CD4-positive, alpha-beta T cell treated with Interleukin-21 for 1 hour (primary cell): ENCODE results near the gene SH3BP2.

Experiments
- DNase-seq: peaks from one replicate; pipeline ENCODE4 v3.0.0-alpha.2; 2020

Gene SH3BP2

DNA sequence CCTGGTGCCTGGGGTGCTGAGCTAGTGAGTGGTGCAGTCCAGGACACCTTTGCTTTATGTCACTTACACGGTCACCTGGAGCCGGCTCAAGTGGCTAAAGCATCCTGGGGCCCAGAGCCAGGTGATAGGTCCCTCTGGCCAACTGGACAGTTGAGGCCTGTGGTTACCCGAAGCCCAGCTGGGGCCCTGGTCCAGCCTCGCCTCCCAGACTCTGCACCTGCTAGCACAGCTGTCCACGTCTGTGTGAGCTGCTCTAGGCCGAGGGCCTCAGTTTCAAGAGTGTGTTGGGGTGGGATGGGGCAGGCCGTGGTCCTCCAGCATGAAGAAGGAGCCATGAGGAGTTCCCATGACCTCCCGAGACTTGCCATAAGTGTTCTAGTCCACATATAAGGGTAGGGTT, 43.1 kb downstream of the SH3BP2 start:
- no peak for DNase-seq

- no peak for DNase-seq
Measured at GRCh38 chr4:2836391-2836859, 43.5 kb downstream of the SH3BP2 start.

GRCh38 chr4:2837110-2837903, 44.4 kb downstream of the SH3BP2 start:
- DNase-seq, result no peak

DNA sequence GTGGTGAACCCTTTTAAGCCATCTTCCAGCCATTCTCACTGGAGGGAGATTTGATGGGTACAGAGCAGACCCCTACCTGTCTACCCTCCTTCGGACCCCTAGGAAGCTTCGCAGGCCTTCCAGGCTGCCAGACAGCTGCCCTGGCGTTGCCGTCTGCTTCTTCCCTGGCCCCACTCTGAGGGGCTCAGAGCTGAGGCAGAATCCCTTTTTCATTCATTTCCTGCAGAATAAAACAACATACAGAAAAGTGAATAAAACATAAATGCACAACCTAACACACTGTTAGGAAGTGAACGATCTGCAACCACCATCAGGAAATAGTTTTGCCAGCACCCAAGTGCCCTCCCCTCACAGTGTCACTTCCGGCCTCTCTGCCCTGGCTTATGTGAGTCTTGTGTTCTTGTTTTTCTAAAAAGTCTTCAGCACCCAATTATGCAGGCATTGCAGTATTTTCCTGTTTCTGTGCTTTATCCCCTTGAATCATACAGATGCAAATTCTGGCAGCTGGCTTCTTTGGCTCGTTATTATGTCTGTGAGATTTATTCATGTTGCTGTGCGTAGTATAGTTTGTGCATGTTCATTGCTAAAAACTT, 45.1 kb downstream of the SH3BP2 start:
- peak; percentile 81 for DNase-seq

- DNase-seq, result no peak
Measured at GRCh38 chr4:2839060-2839459, 46.2 kb downstream of the SH3BP2 start.

DNA sequence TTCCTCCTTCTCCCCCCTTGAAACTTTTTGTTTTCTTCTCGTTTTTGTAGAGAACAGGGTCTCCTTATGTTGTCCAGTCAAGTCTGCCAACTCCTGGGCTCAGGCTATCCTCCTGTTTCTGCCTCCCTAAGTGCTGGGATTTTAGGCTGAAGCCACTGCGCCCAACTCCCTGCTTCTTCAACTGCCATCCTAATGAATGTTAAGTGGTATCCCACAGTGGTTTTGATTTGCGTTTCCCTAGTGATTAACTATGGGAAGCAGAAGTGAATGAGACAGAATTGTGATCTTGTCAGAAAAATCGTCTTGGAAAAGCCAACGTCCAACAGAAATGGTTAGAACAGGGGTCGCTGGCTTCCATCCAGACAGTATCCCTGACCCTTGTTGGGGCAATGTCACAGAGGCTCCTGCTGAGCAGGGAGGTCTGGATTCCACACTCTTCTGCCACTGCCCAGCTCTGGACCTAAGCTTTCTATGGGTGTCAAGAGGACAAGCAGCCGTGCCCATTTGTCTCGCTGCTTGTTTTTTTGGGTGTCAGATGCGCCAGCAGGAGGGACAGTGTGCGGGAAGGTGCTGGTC, 49.9 kb downstream of the SH3BP2 start:
- no peak for DNase-seq

GRCh38 chr4:2843263-2843940, 50.5 kb downstream of the SH3BP2 start, which contains the start of gene ADD1:
TSS of gene ADD1 (plus strand) at chr4:2843844. CDS start at chr4:2875916, 32,072 bp downstream.
- peak; percentile 97 for DNase-seq

- no peak for DNase-seq
Measured at GRCh38 chr4:2843941-2844584, 51.2 kb downstream of the SH3BP2 start.

DNA sequence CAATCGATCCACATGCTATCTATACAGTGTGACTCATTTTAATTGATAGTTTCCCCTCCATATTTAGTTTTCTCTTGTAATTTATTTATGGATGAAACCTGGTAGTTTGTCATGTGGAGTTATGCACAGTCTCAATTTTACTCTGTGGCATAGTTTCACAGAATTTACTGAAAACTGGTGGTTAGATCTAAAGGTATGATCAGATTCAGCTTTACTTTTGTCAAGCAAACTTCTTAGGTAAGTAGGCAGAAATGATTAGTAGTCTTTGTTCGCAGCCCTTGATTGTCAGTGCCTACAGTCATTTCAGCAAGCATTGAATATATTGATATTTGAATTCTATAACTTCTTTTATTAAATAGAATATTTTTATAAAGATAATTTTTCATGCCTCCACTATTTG, 53.3 kb downstream of the SH3BP2 start:
- no peak for DNase-seq

DNA sequence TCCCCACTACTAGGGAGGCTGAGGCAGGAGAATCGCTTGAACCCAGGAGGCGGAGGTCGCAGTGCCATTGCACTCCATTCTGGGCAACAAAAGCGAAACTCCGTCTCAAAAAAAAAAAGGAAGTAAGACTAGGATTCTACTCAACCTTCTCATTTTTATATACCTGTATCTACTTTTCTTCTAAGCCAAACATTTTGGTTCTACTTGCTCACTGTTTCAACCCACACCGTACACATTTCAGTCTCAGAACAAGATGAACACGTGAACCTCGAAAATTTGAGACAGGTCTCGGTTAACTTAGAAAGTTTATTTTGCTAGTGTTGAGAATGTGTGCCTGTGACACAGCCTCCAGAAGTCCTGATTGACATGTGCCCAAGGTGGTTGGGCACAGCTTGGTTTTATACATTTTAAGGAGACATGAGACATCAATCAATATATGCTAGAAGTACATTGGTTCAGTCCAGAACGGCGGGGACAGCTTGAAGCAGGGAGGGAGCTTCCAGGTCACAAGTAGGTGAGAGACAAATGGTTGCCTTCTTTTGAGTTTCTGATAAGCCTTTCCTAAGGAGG, 54.5 kb downstream of the SH3BP2 start:
- DNase-seq, result no peak

DNA sequence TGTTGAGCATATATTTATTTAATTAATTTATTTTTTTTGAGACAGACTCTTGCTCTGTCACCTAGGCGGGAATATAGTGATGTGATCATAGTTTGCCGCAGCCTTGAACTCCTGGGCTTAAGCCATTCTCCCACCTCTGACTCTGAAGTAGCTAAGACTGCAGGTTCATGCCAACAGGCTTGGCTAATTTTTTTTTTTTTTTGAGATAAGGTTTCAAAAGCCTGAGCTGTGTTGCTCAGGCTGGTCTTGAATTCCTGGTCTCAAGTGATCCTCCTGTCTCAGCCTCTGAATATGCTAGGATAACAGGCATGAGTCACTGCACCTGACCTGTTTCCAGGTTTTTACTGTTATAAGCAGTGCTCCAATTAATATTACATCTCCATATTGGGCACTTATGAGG, 55.6 kb downstream of the SH3BP2 start:
- no peak for DNase-seq

- no peak for DNase-seq
Measured at GRCh38 chr4:2849267-2850152, 56.6 kb downstream of the SH3BP2 start.

DNA sequence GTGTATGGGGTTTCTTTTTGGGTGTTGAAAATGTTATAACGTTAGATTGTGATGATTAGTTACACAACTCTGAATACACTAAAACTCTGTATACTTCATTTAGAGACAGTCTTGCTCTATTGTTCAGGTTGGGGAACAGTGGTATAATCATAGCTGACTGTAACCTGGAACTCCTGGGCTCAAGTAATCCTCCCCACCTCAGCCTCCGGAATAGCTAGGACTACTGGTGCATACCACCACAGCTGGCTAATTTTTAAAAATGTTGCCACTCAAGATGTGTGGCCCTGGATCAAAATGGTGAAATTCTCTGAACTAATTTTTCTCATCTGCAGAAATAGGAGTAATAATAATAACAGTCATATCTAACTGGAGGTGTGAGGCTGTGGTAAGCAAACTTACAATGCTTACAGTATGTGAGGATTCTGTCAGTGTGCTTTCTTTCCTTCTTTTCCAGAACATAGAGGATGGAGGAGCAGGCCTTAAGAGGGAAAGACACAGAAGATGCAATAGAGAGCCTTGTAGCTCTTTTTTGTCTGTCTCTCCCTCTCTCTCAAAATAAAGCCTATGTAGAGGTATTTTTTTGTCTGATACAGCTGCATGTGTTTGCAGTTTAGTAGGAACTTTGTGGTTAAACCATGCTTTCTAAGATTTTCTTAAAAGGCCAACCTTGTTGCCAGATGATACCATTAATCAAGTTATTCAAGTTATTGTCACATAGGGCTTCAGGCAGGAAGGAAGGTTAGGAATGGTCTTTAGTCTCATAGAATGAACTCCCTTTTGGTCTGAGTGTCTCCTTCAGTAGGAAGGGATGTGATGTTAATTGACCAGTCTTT, 58.3 kb downstream of the SH3BP2 start:
- no peak for DNase-seq

DNA sequence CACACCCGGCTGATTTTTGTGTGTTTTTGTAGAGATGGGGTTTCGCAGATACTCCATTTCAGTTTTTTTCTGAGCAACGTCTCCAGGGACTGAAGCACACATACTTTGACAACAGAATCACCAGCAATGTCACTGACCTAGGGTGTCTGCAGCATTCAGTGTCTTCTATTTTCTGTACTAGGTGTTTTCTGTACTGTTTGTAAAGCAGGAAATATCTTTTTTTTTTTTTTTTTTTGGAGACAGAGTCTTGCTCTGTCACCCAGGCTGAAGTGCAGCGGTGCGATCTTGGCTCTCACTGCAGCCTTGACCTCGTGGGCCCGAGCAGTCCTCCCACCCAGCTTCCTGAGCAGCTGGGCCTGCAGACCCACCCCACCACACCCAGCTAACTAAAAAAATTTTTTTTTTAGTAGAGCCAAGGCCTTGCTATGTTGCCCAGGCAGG, 59.6 kb downstream of the SH3BP2 start:
- no peak for DNase-seq

GRCh38 chr4:2855584-2855983, 62.7 kb downstream of the SH3BP2 start:
- no peak for DNase-seq

DNA sequence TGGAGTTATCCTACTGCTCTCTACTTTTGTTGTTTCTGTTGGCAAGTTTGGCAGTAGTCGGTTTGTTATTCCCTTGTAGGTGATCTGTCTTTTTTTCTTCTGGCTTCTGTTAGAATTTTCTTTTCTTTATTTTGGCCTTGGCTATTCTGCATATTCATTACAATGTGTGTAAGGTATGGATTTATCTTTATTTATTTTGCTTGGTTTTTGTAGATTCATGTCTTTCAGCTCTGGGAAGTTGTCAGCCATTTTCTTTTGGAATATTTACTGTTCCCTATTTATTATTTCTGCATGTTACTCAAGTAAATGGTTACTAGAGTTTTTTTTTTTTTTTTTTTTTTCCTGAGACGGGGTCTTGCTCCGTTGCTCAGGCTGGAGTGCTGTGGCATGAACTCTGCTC, 63.4 kb downstream of the SH3BP2 start:
- DNase-seq, result no peak

DNA sequence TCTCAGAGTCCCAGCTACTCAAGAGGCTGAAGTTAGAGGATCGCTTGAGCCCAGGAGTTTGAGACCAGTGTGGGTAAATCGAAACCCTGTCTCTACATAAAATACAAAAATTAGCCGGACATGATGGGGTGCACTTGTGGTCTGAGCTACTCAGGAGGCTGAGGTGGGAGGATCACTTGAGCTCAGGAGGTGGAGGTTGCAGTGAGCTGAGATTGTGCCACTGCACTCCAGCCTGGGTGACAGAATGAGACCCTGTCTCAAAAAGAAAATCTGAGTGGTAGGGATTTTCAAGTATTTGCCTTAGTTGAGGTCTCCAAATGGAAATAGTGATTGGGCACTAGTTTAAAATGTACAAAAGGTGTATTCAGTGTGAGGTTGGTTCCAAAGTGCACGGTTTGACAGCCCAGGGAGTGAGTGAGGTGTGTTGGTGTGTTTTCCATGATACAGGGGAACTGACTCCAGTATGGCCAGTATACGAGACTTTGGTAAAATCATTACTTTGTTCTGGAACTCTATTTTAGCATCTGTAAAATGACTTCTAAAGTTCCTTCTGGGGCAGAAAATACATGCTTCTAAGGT, 64.6 kb downstream of the SH3BP2 start:
- no peak for DNase-seq

GRCh38 chr4:2858451-2859217, 65.7 kb downstream of the SH3BP2 start:
- no peak for DNase-seq

DNA sequence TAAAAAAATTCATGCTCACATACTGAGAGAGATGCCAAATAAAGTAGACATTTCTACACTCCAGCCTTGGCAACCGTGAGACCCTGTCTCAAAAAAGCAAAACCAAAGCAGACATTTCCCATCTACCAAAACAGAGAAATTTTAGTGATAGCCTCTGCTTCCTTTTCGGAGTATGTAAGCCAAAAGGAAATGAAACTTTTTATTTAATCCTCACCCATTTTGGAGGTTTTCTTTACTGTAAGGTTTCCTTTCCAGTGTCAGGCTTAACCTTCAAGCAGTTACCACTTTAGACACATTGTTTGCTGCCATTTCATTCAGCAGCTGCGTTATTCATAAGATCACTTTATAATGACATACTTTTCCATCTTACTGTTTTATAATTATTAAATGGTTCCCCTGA, 66.6 kb downstream of the SH3BP2 start:
- no peak for DNase-seq
